ENCODE data around the gene FCRL6.

- no peak for TF ChIP-seq CTCF (tag by site-specific recombination; IDR thresholded peaks at IDR 0.05)
- TF ChIP-seq ZBTB10 (tag by site-specific recombination; IDR thresholded peaks at IDR 0.05), result no peak
- no peak for TF ChIP-seq ZNF350 (tag by site-specific recombination; IDR thresholded peaks at IDR 0.05)
These were observed 52.0 kb downstream of the FCRL6 start for GRCh38 chr1:159854116-159854692.

Data from HEK293 (cell line).